Neutrophil (primary cell): Measurements from ENCODE around the gene NEDD4L.

Experiments
- H3K27ac ChIP-seq: fragments of 200-600 bp; sonication (generic); 2 replicates; pipeline ENCODE4 v1.5.1; 2016; ENCODE audit warnings: mild to moderate bottlenecking, moderate library complexity
- H3K27me3 ChIP-seq: fragments of 200-600 bp; sonication (generic); 2 replicates; pipeline ENCODE4 v1.6.0; 2016; ENCODE audit warnings: mild to moderate bottlenecking
- H3K36me3 ChIP-seq: fragments of 200-600 bp; sonication (generic); 2 replicates; pipeline ENCODE4 v1.5.1; 2017
- H3K4me1 ChIP-seq, 2 experiments: fragments of 200-600 bp in 1 of 2; sonication (generic) in 1 of 2; 1 replicate in 1 of 2; 2 replicates in 1 of 2; pipeline versions ENCODE4 v1.5.1 to v1.6.1; 2013 to 2016; ENCODE audit warnings: low read depth in 1 of 2, low read length in 1 of 2, mild to moderate bottlenecking in 1 of 2, moderate library complexity in 1 of 2; ENCODE audit not compliant: control insufficient read depth in 1 of 2, insufficient read depth in 1 of 2
- H3K4me3 ChIP-seq, 2 experiments: fragments of 200-600 bp in 1 of 2; sonication (generic) in 1 of 2; 1 replicate in 1 of 2; 2 replicates in 1 of 2; pipeline ENCODE4 v1.5.1; 2013 to 2016; ENCODE audit warnings: low read depth in 1 of 2, low read length in 1 of 2, mild to moderate bottlenecking in 1 of 2, moderate library complexity in 1 of 2
- H3K9me3 ChIP-seq: fragments of 200-600 bp; sonication (generic); 2 replicates; pipeline ENCODE4 v1.5.1; 2016
- TF ChIP-seq, protein P1 (sequence below): fragments of 200-600 bp; sonication (generic); IDR thresholded peaks from 2 replicates; pipeline ENCODE4 v1.5.1; 2016; ENCODE audit warnings: antibody characterized with exemption

NEDD4L gene

DNA sequence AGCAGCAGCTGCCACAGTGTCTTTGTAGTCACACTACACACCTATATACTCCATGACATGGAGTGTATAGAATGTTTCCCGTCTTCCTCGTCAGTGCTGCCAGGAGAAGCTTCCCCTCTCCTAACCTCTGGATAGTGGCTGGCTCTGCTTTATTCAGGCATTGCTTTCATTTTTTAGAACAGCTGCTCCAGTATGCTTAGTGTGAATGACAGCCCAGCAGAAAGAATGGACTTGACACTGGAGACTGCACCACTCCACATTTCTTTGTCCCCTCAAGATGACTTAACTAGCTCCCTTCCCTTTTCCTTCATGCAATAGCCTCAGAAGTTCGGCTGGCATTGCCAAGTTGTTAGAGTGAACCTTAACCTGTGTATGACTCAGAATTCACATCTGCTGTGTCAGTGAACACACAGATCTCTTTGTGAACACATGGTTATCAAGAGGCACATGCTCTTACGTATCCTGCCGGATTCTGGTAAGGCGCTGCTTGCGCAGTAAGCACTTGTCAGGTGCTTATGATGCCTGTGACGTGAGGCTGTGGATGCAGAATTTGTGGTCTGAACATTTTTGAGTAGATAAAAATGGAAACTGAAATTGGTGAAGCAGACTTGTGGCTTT, 73.9 kb downstream of the NEDD4L start:
- H3K4me3 ChIP-seq: no peak overlapping the region

GRCh38 chr18:58118536-58118935, 74.5 kb downstream of the NEDD4L start:
- Histone ChIP-seq H3K27me3 (peaks cover 5% of the 10 kb centered on the region), H3K36me3 (no peaks in the 10 kb centered on the region), H3K4me1 (no peaks in the 10 kb centered on the region), H3K27ac (no peak overlapping the region), H3K9me3 (no peaks in the 10 kb centered on the region), H3K4me3 (no peak overlapping the region)
- TF ChIP-seq, protein P1, sequence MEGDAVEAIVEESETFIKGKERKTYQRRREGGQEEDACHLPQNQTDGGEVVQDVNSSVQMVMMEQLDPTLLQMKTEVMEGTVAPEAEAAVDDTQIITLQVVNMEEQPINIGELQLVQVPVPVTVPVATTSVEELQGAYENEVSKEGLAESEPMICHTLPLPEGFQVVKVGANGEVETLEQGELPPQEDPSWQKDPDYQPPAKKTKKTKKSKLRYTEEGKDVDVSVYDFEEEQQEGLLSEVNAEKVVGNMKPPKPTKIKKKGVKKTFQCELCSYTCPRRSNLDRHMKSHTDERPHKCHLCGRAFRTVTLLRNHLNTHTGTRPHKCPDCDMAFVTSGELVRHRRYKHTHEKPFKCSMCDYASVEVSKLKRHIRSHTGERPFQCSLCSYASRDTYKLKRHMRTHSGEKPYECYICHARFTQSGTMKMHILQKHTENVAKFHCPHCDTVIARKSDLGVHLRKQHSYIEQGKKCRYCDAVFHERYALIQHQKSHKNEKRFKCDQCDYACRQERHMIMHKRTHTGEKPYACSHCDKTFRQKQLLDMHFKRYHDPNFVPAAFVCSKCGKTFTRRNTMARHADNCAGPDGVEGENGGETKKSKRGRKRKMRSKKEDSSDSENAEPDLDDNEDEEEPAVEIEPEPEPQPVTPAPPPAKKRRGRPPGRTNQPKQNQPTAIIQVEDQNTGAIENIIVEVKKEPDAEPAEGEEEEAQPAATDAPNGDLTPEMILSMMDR: no peak

More for the DNA sequence above, 73.9 kb downstream of the NEDD4L start:
- TF ChIP-seq, protein P1: no peak
- no peaks in the 10 kb centered on the region for H3K36me3 ChIP-seq
- no peak overlapping the region for H3K27ac ChIP-seq
- H3K4me1 ChIP-seq: no peaks in the 10 kb centered on the region
- no peaks in the 10 kb centered on the region for H3K9me3 ChIP-seq
- peaks cover 5% of the 10 kb centered on the region for H3K27me3 ChIP-seq

- TF ChIP-seq, protein P1: no peak
- Histone ChIP-seq H3K4me1 (no peaks in the 10 kb centered on the region), H3K36me3 (no peaks in the 10 kb centered on the region), H3K27me3 (peaks cover 5% of the 10 kb centered on the region), H3K27ac (no peak overlapping the region), H3K9me3 (no peaks in the 10 kb centered on the region), H3K4me3 (no peak overlapping the region)
Observed at GRCh38 chr18:58119819-58120218, 75.8 kb downstream of the NEDD4L start.

DNA sequence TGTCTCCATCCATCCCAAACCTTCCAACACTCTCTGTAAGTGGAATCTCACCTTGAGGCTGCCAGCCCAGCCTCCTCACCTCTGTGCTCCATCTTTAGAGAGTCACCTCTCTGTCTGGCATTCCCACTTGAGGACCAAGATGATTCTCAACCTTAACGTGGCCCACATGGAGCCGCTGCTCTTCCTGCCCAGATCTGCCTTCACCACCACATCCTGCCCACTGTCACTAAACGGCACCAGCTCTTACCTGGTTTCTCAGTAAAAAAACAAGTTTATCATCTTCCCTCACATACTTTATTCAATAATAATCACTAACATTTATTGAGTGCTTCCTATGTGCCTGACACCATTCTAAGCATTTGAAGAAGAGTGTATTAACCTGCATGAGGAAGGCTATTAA, 80.4 kb downstream of the NEDD4L start:
- no peak overlapping the region for H3K27ac ChIP-seq
- H3K27me3 ChIP-seq: no peaks in the 10 kb centered on the region
- no peaks in the 10 kb centered on the region for H3K4me1 ChIP-seq
- H3K4me3 ChIP-seq: no peak overlapping the region
- no peaks in the 10 kb centered on the region for H3K36me3 ChIP-seq
- no peaks in the 10 kb centered on the region for H3K9me3 ChIP-seq
- TF ChIP-seq, protein P1: no peak

GRCh38 chr18:58125183-58125582, 81.2 kb downstream of the NEDD4L start:
- Histone ChIP-seq H3K27me3 (no peaks in the 10 kb centered on the region), H3K9me3 (no peaks in the 10 kb centered on the region), H3K36me3 (no peaks in the 10 kb centered on the region), H3K27ac (no peak overlapping the region), H3K4me1 (no peaks in the 10 kb centered on the region), H3K4me3 (no peak overlapping the region)
- TF ChIP-seq, protein P1: no peak
